PC-9 (cell line): ENCODE data around the gene TNFSF11. TPM values are rescaled to one million over a fixed set of nuclear protein-coding genes. Genes with fewer than 3 reads are reported as not detected.

Source experiments
- BruUV-seq: library from RNA; stranded (reverse); fragments of 400-500 nt; replicated peaks from 2 replicates; lab custom pipeline; 2021; lab: Mats Ljungman, UMichigan
- CTCF ChIA-PET: fragments of 300-600 bp; sonication (Branson Sonifier 250); formaldehyde crosslinking; loops from one replicate; lab custom pipeline; 2022; ENCODE audit warnings: antibody characterized with exemption; lab: Charles Lee
- POLR2A ChIA-PET: fragments of 300-600 bp; sonication (Branson Sonifier 250); formaldehyde crosslinking; loops from one replicate; lab custom pipeline; 2022; ENCODE audit warnings: antibody characterized with exemption; ENCODE audit not compliant: unreplicated experiment; lab: Charles Lee
- DNase-seq, 2 experiments: peaks; one replicate each; pipeline versions ENCODE4 v3.0.0 to v3.0.0-alpha.2; 2015 to 2022; ENCODE audit warnings: mixed read lengths in 1 of 2
- H2AFZ ChIP-seq: fragments of 200-600 bp; sonication (generic); 2 replicates; pipeline ENCODE4 v1.8.1; 2017; ENCODE audit warnings: antibody characterized with exemption
- H3F3A ChIP-seq: fragments of 200-600 bp; sonication (generic); 2 replicates; pipeline ENCODE4 v1.8.1; 2017; ENCODE audit warnings: antibody characterized with exemption, mild to moderate bottlenecking, low read depth; ENCODE audit not compliant: insufficient read depth
- H3K27ac ChIP-seq: fragments of 200-600 bp; sonication (generic); 2 replicates; pipeline ENCODE4 v1.6.1; 2016; ENCODE audit warnings: mixed run types
- H3K27me3 ChIP-seq: fragments of 200-600 bp; sonication (generic); 2 replicates; pipeline ENCODE4 v1.6.1; 2016; ENCODE audit warnings: low read depth, mixed run types; ENCODE audit not compliant: insufficient read depth
- H3K36me3 ChIP-seq: fragments of 200-600 bp; sonication (generic); 2 replicates; pipeline ENCODE4 v1.6.1; 2016; ENCODE audit warnings: low read depth, mixed run types
- H3K4me1 ChIP-seq: fragments of 200-600 bp; sonication (generic); replicated peaks from 2 replicates; pipeline ENCODE4 v1.6.1; 2016; ENCODE audit warnings: mixed run types; ENCODE audit not compliant: insufficient read depth
- H3K4me2 ChIP-seq: fragments of 200-600 bp; sonication (generic); 2 replicates; pipeline ENCODE4 v1.6.1; 2017; ENCODE audit warnings: mixed run types
- H3K4me3 ChIP-seq: fragments of 200-600 bp; sonication (generic); 2 replicates; pipeline ENCODE4 v1.6.1; 2016; ENCODE audit warnings: mixed run types
- H3K79me2 ChIP-seq: fragments of 200-600 bp; sonication (generic); 2 replicates; pipeline ENCODE4 v1.6.1; 2017; ENCODE audit warnings: low read depth, mixed run types
- H3K9me2 ChIP-seq: fragments of 200-600 bp; sonication (generic); 2 replicates; pipeline ENCODE4 v1.8.1; 2017; ENCODE audit warnings: mild to moderate bottlenecking; ENCODE audit not compliant: insufficient read depth
- H3K9me3 ChIP-seq: fragments of 200-600 bp; sonication (generic); 2 replicates; pipeline ENCODE4 v1.8.1; 2016; ENCODE audit warnings: low read depth; ENCODE audit not compliant: insufficient read depth
- H4K20me1 ChIP-seq: fragments of 200-600 bp; sonication (generic); 2 replicates; pipeline ENCODE4 v1.8.1; 2017; ENCODE audit not compliant: insufficient read depth
- EZH2 ChIP-seq: fragments of 200-600 bp; sonication (generic); IDR thresholded peaks from 2 replicates; pipeline ENCODE4 v1.8.0; 2017; ENCODE audit warnings: antibody characterized with exemption, low read depth
- intact Hi-C: fragments of 100-400 bp; cut with micrococcal nuclease; formaldehyde crosslinking; loops from one replicate; pipeline ENCODE4 v1.10.0; 2022; ENCODE audit not compliant: unreplicated experiment
- total RNA-seq: library from RNA; stranded (reverse); gene quantifications from 2 replicates; pipeline ENCODE4 v1.2.3, GENCODE V29; 2021
- TF ChIP-seq, protein P1 (sequence below): fragments of 200-600 bp; sonication (generic); conservative IDR thresholded peaks from 2 replicates; pipeline ENCODE4 v1.6.1; 2017; ENCODE audit warnings: mixed run types, antibody characterized with exemption, mild to moderate bottlenecking, moderate library complexity

The TNFSF11 gene
- total RNA-seq, 1 experiment from 2014 or later = not detected

DNA sequence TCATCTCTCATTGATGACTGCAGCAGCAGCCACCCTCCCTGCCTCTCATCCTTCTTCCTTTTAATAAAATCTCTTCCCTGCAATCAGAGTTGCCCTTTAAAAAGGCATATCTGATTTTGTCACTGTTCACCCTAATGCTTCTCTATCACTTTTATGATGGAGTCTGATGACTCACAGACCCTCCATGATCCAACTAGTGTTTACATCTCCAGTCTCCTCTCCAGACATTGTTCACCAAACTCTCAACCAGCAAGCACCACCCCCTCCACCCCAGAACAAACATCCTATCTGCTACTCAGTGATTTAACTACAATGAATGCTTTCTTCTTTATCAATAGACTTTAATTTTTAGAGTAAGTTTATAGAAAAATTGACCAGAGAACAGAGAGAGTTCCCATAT, 59.5 kb downstream of the TNFSF11 start:
- no peak overlapping the region for H2AFZ ChIP-seq
- H3F3A ChIP-seq = no peaks in the 10 kb centered on the region
- H3K9me3 ChIP-seq = no peaks in the 10 kb centered on the region
- no peak overlapping the region for H3K27ac ChIP-seq
- ChIA-PET POLR2A (no interaction called here), CTCF (no interaction called here)
- no peak overlapping the region for H3K4me2 ChIP-seq
- no peaks in the 10 kb centered on the region for H3K79me2 ChIP-seq
- H4K20me1 ChIP-seq = no peaks in the 10 kb centered on the region
- TF ChIP-seq EZH2 = no peak
- TF ChIP-seq, protein P1, sequence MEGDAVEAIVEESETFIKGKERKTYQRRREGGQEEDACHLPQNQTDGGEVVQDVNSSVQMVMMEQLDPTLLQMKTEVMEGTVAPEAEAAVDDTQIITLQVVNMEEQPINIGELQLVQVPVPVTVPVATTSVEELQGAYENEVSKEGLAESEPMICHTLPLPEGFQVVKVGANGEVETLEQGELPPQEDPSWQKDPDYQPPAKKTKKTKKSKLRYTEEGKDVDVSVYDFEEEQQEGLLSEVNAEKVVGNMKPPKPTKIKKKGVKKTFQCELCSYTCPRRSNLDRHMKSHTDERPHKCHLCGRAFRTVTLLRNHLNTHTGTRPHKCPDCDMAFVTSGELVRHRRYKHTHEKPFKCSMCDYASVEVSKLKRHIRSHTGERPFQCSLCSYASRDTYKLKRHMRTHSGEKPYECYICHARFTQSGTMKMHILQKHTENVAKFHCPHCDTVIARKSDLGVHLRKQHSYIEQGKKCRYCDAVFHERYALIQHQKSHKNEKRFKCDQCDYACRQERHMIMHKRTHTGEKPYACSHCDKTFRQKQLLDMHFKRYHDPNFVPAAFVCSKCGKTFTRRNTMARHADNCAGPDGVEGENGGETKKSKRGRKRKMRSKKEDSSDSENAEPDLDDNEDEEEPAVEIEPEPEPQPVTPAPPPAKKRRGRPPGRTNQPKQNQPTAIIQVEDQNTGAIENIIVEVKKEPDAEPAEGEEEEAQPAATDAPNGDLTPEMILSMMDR = no peak
- no peaks in the 10 kb centered on the region for H3K36me3 ChIP-seq
- DNase-seq = no peak
- no peaks in the 10 kb centered on the region for H3K9me2 ChIP-seq
- H3K4me3 ChIP-seq = no peak overlapping the region
- no peaks in the 10 kb centered on the region for H3K4me1 ChIP-seq
- no peaks in the 10 kb centered on the region for H3K27me3 ChIP-seq
- intact Hi-C loops = no loop called here
- BruUV-seq = no TSS peak

GRCh38 chr13:42638101-42638500, 64.1 kb downstream of the TNFSF11 start:
- CTCF ChIA-PET = no interaction called here
- intact Hi-C loops = no loop called here
- no peak for DNase-seq
- POLR2A ChIA-PET = no interaction called here
- H3K4me2 ChIP-seq = no peak overlapping the region
- no peaks in the 10 kb centered on the region for H3K9me3 ChIP-seq
- H2AFZ ChIP-seq = no peak overlapping the region
- no peaks in the 10 kb centered on the region for H3K27me3 ChIP-seq
- no peaks in the 10 kb centered on the region for H3K79me2 ChIP-seq
- TF ChIP-seq, protein P1 = no peak
- no peak for TF ChIP-seq EZH2
- no peaks in the 10 kb centered on the region for H3K9me2 ChIP-seq
- no peaks in the 10 kb centered on the region for H3K4me1 ChIP-seq
- H4K20me1 ChIP-seq = no peaks in the 10 kb centered on the region
- H3K36me3 ChIP-seq = no peaks in the 10 kb centered on the region
- no peaks in the 10 kb centered on the region for H3F3A ChIP-seq
- no peak overlapping the region for H3K27ac ChIP-seq
- no peak overlapping the region for H3K4me3 ChIP-seq
- no TSS peak for BruUV-seq

DNA sequence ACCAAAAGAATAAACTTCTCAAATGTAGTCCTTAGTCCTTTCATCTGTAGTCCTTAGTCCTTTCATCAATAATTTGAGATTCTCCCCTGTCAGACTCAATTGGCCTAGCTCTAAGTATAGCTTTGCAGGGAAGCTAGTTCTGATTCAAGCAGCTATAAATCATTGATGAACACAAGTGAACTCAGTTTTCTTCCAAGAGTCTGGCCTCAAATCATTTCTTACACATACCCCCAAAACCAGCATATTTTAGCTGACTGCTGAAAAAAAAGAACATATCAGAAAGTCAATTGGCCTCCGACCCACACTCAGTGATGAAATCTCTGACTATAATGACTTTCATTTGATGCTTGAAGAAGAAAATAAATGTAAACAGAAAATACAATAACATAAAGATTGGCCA, 64.9 kb downstream of the TNFSF11 start:
- H3K79me2 ChIP-seq = no peaks in the 10 kb centered on the region
- TF ChIP-seq EZH2 = no peak
- TF ChIP-seq, protein P1 = no peak
- H3K9me3 ChIP-seq = no peaks in the 10 kb centered on the region
- no peaks in the 10 kb centered on the region for H3K9me2 ChIP-seq
- H3F3A ChIP-seq = no peaks in the 10 kb centered on the region
- H3K4me1 ChIP-seq = no peaks in the 10 kb centered on the region
- BruUV-seq = no TSS peak
- no peak overlapping the region for H3K27ac ChIP-seq
- no peaks in the 10 kb centered on the region for H4K20me1 ChIP-seq
- intact Hi-C loops = no loop called here
- H3K4me3 ChIP-seq = no peak overlapping the region
- no peaks in the 10 kb centered on the region for H3K27me3 ChIP-seq
- ChIA-PET CTCF (no interaction called here), POLR2A (no interaction called here)
- no peak overlapping the region for H2AFZ ChIP-seq
- H3K36me3 ChIP-seq = no peaks in the 10 kb centered on the region
- no peak overlapping the region for H3K4me2 ChIP-seq
- DNase-seq = no peak
